ENCODE results near the gene COL4A6.
A peak's percentile ranks its signal among the peaks of the same experiment; 100 is the strongest.

Gene COL4A6

GRCh38 chrX:108171671-108172070, 266.6 kb downstream of the COL4A6 start:
- DNase-seq, result no peak
- no peak for TF ChIP-seq POLR2A (IDR thresholded peaks at IDR 0.05; ENCODE audit: low read length)
- TF ChIP-seq GATA1 (IDR thresholded peaks at IDR 0.05; ENCODE audit: low read depth, low read length), result no peak

- TF ChIP-seq GATA1 (IDR thresholded peaks at IDR 0.05; ENCODE audit: low read depth, low read length) (no peak), POLR2A (IDR thresholded peaks at IDR 0.05; ENCODE audit: low read length) (no peak)
- no peak for DNase-seq
These were observed 268.5 kb downstream of the COL4A6 start for GRCh38 chrX:108169768-108170167.

- TF ChIP-seq GATA1 (IDR thresholded peaks at IDR 0.05; ENCODE audit: low read depth, low read length), result no peak
- TF ChIP-seq POLR2A (IDR thresholded peaks at IDR 0.05; ENCODE audit: low read length), result no peak
These were observed 269.1 kb downstream of the COL4A6 start for GRCh38 chrX:108168961-108169740.

GRCh38 chrX:108167211-108167872, 270.9 kb downstream of the COL4A6 start:
- TF ChIP-seq GATA1 (IDR thresholded peaks at IDR 0.05; ENCODE audit: low read depth, low read length) (no peak), POLR2A (IDR thresholded peaks at IDR 0.05; ENCODE audit: low read length) (no peak)
- no peak for DNase-seq

More at GRCh38 chrX:108168961-108169740, 269.1 kb downstream of the COL4A6 start:
- DNase-seq, result no peak

- no peak for TF ChIP-seq POLR2A (IDR thresholded peaks at IDR 0.05; ENCODE audit: low read length)
- no peak for TF ChIP-seq GATA1 (IDR thresholded peaks at IDR 0.05; ENCODE audit: low read depth, low read length)
- DNase-seq, result peak; percentile 2
These were observed 272.7 kb downstream of the COL4A6 start for GRCh38 chrX:108165383-108166111.

- TF ChIP-seq POLR2A (IDR thresholded peaks at IDR 0.05; ENCODE audit: low read length), result no peak
- TF ChIP-seq GATA1 (IDR thresholded peaks at IDR 0.05; ENCODE audit: low read depth, low read length), result no peak
- no peak for DNase-seq
These were observed 274.7 kb downstream of the COL4A6 start for GRCh38 chrX:108163333-108164082.

- DNase-seq, result no peak
- no peak for TF ChIP-seq POLR2A (IDR thresholded peaks at IDR 0.05; ENCODE audit: low read length)
These were observed 276.0 kb downstream of the COL4A6 start for GRCh38 chrX:108162265-108162664.

- TF ChIP-seq GATA1 (IDR thresholded peaks at IDR 0.05; ENCODE audit: low read depth, low read length), result no peak
- TF ChIP-seq POLR2A (IDR thresholded peaks at IDR 0.05; ENCODE audit: low read length), result no peak
- DNase-seq, result no peak
These were observed 277.9 kb downstream of the COL4A6 start for GRCh38 chrX:108160309-108160708.

- TF ChIP-seq GATA1 (IDR thresholded peaks at IDR 0.05; ENCODE audit: low read depth, low read length) (no peak), POLR2A (IDR thresholded peaks at IDR 0.05; ENCODE audit: low read length) (no peak)
- no peak for DNase-seq
These were observed 279.1 kb downstream of the COL4A6 start for GRCh38 chrX:108159028-108159670.

- TF ChIP-seq GATA1 (IDR thresholded peaks at IDR 0.05; ENCODE audit: low read depth, low read length) (no peak), POLR2A (IDR thresholded peaks at IDR 0.05; ENCODE audit: low read length) (no peak)
- no peak for DNase-seq
These were observed 280.6 kb downstream of the COL4A6 start for GRCh38 chrX:108157628-108158027.

GRCh38 chrX:108156934-108157466, 281.2 kb downstream of the COL4A6 start:
- TF ChIP-seq POLR2A (IDR thresholded peaks at IDR 0.05; ENCODE audit: low read length) (no peak), GATA1 (IDR thresholded peaks at IDR 0.05; ENCODE audit: low read depth, low read length) (no peak)
- DNase-seq, result no peak

- TF ChIP-seq POLR2A (IDR thresholded peaks at IDR 0.05; ENCODE audit: low read length) (no peak), GATA1 (IDR thresholded peaks at IDR 0.05; ENCODE audit: low read depth, low read length) (no peak)
- DNase-seq, result no peak
These were observed 282.1 kb downstream of the COL4A6 start for GRCh38 chrX:108156082-108156481.

- TF ChIP-seq GATA1 (IDR thresholded peaks at IDR 0.05; ENCODE audit: low read depth, low read length) (no peak), POLR2A (IDR thresholded peaks at IDR 0.05; ENCODE audit: low read length) (no peak)
- no peak for DNase-seq
These were observed 289.7 kb downstream of the COL4A6 start for GRCh38 chrX:108148524-108148923.
